IPS DF 19.7 (cell line): Measurements from ENCODE around the gene DLX3.

ENCODE experiments used
- DNase-seq: peaks from one replicate; pipeline ENCODE4 v3.0.0-alpha.2; 2013; ENCODE audit warnings: low read depth, low spot score

Gene DLX3

GRCh38 chr17:49973271-49973615, 21.8 kb downstream of the DLX3 start:
- no peak for DNase-seq

GRCh38 chr17:49972486-49973270, 22.3 kb downstream of the DLX3 start:
- no peak for DNase-seq

- no peak for DNase-seq
Measured at GRCh38 chr17:49971848-49972485, 23.1 kb downstream of the DLX3 start.

DNA sequence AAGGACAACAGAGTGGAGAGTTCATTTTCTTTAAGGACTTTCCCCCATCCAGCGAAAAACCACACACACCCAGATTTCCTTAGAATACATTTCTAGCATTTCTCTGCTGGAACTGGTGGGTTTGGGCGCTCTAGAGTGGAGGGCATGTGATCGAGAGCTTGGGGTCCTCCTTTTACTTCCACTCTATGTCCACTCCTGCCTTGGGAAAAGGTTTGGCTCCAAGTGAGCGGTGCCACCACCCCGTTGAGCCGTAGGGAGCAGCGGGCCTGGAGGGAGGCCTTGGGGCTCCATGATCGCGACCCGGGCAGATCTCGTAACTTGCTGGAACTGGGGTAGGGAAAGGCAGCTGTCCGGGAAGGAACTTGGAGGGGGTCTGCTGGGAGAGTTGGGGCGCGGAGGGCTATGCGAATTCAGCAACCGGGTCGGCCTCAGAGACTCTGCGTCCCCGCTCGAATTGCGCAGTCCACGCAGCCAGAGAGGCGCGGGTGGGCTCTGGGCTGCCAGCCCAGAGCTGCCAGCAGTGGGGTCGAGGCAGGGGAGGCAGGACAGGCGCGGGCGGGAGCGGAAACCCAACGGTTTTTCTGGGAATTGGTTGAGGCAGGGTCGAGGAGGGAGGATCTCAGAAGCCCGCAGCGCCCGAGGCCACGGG, 23.7 kb downstream of the DLX3 start:
- no peak for DNase-seq

GRCh38 chr17:49970498-49970897, 24.5 kb downstream of the DLX3 start:
- no peak for DNase-seq

GRCh38 chr17:49969795-49970389, 25.1 kb downstream of the DLX3 start:
- DNase-seq: no peak

- no peak for DNase-seq
Measured at GRCh38 chr17:49969134-49969759, 25.8 kb downstream of the DLX3 start, which contains the start of gene DLX4. DLX4 (plus strand) TSS chr17:49969190; CDS start chr17:49969469, 279 bp downstream.

GRCh38 chr17:49968405-49969133, 26.5 kb downstream of the DLX3 start:
- peak; percentile 82 for DNase-seq

DNA sequence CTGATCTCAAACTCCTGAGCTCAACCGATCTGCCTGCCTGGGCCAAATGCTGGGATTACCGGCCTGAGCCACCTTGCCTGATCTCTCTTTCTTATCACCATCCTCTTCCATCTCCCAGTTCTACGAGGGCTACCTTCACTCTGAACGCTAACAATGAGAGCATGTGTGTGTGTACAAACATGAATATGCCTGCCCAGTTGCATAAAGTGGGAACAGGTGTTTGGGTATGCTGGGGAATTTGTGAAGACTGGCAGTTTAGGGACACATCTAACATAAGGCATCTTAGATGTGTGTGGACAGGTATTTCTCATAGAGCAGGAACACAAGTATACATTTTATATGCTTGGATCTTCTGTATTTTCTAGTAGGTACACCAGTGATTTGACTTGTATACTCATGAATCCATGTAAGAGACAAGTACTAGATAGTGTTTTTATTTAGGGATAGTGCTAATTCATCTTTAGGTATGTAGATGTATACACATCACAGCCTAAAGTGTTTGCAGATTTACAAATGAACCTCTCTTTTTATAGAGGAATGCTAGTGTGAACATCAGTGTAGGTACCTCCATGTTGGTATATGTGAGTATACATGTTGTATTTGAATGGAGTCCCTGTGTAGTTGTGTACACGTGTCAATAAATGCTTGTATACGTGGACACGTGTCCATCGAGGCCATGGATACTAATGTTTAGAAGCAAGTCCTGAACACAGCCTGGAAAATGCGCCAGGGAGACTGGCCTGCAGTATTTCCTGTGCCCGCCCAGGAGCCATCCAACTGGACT, 27.2 kb downstream of the DLX3 start:
- DNase-seq: no peak

DNA sequence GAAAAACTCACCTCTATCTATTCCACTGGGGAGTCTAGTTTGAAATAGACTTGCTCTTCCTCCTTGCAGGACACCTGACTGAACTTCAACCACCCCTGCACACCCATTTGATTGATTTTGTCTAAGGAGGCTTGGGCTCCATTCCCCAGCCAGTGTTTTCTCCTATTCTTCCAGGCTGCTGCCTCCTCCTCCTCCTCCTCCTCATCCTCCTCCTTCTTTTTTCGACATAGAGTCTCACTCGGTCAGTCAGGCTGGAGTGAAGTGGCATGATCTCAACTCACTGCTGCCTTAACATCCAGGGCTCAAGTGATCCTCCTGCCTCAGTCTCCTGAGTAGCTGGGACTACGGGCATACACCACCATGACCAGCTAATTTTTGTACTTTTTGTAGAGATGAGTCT, 27.8 kb downstream of the DLX3 start:
- no peak for DNase-seq

GRCh38 chr17:49966767-49967166, 28.3 kb downstream of the DLX3 start:
- DNase-seq: no peak

DNA sequence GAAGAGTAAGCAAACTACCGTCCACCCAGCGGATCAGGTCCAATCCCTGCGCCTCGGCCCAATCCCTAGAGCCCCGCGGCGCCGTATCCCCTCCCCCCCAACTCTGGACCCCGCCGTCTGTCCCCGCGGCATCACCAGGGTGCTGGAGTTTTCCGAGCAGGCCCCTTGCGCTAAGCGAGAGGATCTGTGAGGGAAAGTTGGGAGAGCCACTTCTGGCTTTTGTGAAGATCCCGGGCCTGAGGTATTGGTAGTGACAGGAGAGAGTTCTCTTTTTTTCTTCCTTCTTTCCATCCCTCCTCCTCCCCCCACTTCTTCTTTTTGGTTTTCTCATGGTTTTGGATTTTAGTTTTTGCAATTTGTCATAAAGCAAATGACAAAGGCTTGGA, 29.5 kb downstream of the DLX3 start:
- no peak for DNase-seq

GRCh38 chr17:49964769-49965523, 30.1 kb downstream of the DLX3 start:
- DNase-seq: no peak

GRCh38 chr17:49964303-49964768, 30.7 kb downstream of the DLX3 start:
- no peak for DNase-seq

GRCh38 chr17:49963626-49964302, 31.3 kb downstream of the DLX3 start:
- no peak for DNase-seq

DNA sequence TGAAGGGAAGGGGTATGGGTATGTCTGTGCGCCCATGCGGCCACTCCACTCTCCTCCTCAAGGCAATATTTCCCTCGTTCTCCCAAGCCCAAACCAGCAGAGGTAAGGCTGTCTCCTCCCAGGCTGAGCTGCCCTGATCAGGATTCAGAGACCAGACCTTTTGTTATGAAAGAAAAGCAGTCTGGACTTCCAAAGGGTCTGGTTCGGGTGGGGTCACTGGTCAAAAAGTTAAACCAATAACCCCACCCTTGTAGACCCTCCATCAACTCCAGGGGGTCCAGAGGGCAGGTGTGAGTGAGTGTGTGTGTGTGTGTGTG, 31.8 kb downstream of the DLX3 start:
- no peak for DNase-seq

DNA sequence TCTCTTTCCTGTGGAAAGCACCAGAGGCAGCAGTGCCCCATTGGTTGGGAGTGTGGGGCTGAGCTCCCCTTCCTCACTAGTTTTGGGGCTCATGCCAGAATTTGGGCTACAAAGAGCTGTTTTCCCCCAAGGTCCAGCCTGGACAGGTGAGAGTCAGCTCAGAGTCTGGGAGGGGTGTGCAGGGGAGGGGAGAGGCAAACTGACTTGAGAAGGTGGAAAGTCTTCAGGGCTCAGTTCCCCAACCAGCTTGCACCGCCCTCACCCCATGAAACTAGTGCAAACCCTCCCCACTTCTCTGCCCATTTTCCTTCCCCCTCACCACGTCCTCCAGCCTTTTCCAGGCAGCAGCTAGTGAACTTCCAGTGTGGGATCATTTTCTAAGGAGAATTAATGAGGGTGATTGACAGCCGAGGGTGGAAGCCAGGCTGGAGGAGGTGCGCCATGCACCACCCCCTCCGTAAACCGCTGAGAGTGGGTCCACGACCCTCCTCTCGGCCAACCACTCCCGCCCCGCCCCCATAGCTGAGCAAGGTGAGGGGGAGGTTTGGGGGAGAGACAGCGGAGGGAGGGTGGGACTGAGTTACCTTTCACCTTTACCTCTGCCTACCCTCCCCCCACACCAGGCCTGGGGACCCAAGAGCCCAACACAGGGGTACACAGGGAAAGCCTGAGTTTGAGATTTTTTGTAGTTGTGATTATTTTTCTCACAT, 32.3 kb downstream of the DLX3 start:
- DNase-seq: no peak

- no peak for DNase-seq
Measured at GRCh38 chr17:49959183-49959935, 35.7 kb downstream of the DLX3 start.
